Ramos (cell line): Measurements from ENCODE around the gene LEF1.
"Not testable (repeated sequence)": the region's sequence is repeated elsewhere in the genome, so short reads cannot be mapped to it uniquely, and the experiment has no call there.

Experiments
- in situ Hi-C: fragments of 300-500 bp; cut with MboI; formaldehyde crosslinking; loops from one replicate; pipeline ENCODE4 v1.14.3; 2022; ENCODE audit warnings: low sequenced_read_pairs; ENCODE audit not compliant: unreplicated experiment

The LEF1 gene

DNA sequence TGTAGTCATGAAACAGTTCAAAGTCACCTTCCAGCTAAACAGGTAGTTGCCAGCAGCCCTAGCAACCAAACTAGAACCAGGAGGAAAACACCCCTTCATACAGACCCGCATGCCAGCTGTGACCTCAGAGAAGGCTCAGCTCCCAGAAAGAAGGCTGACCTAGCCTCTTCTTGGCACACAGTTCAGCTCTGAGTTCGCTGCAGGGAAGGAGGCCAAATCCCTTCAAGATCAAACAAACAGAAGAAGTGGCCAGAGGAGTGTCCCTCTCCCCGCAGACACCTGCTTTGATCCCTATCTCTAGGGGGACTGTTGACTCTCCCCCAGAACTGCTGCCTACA is 123.1 kb downstream of the LEF1 start:
- in situ Hi-C loops, result no loop called here

DNA sequence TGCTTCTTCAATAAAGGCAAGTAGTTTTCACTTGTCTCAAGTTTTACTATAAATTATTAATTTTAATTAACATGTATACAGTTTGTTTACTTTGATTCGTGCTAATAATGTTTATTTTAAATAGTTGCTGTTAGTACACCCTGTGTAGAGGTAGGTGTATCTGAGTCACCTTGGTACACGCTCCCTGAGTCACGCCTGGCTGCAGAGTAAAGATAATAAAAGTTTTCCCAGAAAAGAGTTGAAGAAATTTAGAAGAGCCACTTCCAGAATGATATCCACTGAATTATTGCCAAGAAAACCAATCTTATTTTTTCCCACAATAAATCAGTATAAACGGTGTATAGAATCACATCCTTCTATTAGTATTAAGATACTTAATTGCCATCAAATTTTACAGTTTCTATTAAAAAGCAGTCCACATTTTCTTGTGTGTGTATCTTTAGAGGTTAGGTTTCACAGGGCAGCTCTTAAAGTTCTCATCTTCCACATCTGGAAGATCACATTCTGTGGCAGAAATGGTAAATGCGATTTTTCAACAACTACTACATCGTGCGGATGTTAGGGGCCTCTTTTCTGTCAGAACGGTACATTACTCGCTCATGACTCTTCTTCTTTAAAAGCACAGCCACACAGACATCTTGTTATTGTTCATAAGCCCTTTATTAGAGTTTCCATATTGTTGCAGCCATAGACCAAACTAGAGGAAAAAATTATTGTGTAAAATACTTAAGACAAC is 123.6 kb downstream of the LEF1 start:
- in situ Hi-C loops, result no loop called here

DNA sequence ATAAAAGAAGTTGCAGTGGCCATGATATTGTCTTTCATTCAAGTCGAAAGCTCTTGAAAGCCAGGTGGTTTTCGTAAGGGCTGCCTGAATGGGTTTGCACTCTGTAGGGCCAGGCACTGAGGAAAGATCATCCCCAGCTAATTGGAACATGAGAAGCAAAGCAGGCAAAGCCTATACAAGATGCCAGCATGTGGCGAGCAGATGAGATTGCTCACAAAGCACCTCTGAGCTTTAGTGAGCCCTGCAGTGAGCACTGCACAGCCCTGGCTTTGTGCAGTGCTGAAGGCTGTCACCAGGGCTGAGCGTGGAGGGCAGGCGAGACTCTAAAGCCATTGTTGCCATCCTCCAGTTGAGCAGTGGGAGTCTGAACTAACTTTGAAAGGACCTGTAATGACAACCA is 125.2 kb downstream of the LEF1 start:
- in situ Hi-C loops, result no loop called here

DNA sequence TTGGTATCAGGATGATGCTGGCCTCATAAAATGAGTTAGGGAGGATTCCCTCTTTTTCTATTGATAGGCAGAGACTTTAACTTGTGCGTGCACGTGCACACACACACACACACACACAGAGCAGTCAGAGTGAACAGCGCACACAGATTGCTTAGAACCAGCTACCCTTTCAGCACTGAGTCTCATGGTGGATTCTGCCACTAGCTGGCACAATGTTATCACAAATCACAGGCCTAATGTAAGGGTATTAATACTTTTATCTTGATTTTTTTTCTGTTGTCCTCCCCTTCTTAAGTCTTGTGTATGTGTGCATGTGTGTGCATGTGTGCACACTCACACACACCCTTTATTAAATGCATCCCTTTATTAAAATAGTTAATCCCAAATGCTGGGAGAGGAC is 125.8 kb downstream of the LEF1 start:
- in situ Hi-C loops, result no loop called here

DNA sequence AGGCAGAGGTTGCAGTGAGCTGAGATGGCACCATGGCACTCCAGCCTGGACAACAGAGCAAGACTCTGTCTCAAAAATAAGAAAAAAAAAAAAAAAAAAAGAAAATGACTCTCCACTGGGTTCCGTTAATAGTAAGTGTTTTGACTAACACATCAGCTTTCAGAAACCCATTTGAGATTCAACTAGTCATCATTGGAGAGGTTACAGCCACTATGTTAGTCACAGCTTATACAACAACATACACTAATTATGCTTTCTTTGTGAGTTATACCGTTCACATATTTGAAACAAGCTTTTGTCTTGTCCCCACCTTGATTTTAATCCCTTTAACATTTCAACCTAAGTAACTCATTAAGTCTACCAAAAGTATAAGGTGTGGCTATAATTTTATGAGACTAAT is 130.8 kb downstream of the LEF1 start:
- in situ Hi-C loops, result no loop called here

DNA sequence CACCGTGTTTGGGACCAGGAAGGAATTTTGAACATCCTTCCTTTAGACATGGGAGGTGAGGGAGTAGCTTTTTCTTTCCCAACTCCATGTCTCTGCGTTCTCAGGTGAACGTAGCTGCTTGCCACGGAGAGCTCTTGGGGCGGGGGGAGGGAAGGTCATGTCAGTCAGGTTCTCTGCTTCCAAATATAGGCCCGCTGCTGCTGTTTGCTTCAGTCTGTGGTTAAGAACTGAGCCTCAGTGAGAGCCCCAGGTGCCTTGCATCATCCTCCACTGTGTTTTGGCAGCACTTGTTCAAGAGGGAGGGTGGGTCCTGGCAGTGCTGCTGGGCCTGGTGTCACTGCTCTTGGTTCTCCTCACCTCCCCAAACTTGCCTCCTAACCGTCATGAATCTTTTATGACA is 132.5 kb downstream of the LEF1 start:
- in situ Hi-C loops, result no loop called here

DNA sequence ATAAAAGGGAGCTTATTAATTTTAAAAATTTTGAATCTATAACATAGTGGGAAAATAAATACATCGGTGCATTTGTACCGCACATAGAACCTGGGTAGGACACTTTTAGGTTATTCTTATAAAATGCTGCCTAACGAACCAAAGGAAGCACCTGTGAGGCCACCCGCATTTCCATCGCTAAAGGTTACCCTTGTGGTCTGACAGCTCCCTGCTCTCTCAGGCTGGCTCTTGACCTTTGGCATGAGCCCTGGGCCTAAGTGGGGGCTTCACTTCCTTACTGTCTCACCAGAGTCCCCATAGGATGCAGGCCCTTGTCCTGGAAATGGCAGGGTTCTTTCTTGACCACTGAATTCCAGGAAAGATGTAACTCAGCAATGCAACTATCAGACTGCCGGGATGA is 133.0 kb downstream of the LEF1 start:
- in situ Hi-C loops, result no loop called here

DNA sequence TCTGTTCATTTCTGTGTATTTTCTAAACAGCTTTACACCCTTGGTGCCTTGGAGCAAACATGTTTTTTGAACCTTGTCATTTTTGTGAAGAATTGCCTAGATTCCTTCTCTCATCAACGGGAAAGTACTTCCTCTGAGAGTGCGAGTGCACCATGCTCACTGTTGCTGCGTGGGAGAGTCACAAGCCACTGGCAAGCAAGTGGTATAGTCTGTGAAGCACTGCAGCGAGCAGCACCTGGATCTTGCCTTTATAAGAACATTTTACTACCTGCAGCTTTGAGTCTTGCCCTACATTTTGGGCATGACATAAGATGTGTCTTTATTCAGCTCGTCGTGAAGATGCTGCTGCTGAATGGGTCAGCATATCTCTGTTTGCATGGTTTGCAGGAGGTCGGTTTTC is 134.2 kb downstream of the LEF1 start:
- in situ Hi-C loops, result no loop called here

DNA sequence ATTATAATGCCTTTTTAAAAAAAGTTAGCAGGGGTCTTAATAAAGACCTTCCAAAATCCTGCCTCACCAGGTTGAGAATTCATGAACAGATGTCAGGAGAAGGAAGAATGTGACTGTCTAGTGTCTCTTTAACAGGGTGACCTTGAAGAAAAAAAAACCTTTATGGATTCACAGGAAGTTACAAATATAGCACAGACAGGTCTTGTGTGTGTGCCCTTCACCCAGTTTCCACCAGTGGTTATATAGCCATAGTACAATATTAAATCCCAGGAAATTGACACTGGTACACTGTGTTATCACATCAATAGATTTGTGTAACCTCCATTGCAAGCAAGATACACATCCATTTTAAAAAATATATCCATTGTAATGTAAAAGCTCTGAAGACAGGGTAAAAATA is 135.4 kb downstream of the LEF1 start:
- in situ Hi-C loops, result no loop called here

DNA sequence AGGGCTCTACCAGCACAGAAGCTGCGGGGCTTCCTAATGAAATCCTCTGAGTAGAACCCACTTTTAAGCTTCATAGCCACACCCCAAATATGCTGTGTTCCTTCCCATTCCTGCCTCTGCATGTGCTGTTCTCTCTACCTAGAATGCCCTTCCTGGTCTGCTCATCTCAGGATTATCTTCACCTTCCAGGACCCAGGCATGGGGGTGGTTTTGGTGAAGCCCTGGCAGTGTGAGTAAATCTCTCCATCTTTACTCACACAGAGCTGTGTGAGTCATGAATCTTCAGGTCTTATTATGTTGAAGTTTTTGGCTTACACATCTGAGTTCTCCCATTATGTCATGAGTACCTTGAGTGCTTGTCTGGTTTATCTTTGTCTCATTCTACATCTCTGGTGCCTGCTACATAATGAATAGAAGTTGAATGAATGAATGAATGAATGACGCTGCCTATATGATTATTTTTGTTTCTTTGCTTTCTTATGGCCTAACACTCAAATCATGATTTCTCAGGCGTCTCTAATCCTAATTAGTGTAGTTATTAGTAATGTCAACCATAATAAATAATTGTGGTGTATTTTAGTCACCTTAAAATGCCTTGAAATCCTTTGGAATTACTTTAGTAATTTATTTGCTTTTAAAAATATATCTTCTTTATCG is 137.2 kb downstream of the LEF1 start:
- in situ Hi-C loops, result no loop called here

DNA sequence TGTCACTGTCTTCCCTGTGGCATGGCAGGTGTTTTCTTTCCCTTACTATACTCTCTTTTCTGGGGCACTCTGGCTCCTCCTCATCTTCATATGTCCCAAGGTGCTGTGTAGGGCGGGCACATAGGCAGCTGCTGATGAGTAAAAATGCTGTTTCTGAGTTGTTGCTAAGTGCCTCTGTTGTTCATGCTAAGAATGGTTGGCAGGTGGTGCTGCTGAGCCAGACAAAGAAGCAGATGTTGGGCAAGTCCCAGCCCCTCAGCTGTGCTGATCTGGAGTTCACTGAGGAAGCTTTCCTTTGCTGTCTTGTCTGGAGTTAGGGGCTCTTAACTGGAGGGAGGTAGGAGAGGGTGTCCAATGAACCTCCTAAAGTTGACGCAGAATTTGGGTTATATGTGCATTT is 138.4 kb downstream of the LEF1 start:
- in situ Hi-C loops, result no loop called here

DNA sequence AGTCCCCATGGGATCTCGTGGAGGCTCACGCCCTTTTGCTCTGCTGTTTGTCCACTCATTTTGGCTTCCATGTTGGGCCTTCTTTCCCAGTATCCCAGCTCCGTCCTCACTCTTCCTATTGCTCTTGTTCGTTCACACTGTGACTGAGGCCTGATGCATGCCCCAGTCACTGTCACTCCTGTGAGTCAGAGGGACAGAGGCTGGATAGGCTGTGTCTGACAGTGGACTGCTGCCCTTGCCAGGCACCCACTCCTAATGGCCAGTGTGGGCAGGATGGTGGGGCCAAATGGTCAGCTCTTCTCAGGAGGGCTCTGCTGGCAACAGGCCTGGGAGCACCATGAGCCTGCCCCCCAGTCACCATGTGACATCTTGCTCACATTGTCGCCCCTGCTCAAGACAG is 139.0 kb downstream of the LEF1 start:
- in situ Hi-C loops, result loop anchor here (5.0 kb wide), 1 partner anchor 143 kb away; no protein-coding TSS in a partner anchor

DNA sequence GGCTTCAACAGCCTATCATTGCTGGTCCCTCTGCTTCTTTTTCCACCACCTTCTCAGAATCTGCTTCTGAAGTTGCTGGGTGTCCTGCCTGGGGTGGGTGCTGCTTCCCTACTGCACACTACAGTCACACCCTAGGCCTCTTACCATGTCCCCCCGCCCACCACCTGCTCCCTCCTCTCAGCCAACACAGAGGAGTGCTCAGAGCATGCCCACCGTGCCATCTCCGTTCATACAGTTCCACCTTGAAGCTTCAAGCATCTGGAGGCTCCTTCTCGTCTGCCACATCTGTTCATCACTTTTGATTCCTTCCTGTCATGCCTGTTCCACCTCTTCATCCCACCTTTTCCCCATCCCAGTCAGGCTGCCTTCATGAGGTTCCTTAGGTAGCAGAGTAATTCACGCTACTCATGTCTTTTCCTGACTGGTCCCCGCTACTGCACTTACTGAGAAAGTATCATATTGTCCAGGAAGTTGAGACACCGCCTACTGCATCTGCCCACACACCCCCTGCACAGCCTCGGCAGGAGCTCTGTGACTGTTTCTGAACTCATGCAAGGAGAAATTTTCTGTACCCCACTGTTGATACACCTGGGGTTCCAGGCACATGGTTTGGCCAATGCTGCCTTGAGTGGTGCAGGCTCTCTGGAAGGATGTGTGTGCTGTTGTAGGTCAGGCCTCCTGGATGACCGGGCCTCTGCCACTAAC is 139.6 kb downstream of the LEF1 start:
- in situ Hi-C loops, result loop anchor here (5.0 kb wide), 1 partner anchor 143 kb away; no protein-coding TSS in a partner anchor

DNA sequence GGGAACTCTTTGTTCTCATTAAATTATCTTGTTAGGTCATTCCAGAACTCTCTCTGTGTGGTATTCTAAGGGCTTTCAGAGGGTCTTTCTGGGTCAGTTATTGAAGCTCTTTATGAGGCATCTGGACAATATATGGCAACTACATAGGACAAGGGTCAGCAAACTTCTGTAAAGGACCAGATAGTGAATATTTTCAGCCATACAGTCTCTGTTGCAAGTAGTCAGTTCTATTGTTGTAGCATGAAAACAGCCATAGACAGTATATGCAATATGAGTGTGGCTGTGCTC is 143.9 kb downstream of the LEF1 start:
- in situ Hi-C loops, result loop anchor here (5.0 kb wide), 1 partner anchor 147 kb away; no protein-coding TSS in a partner anchor

DNA sequence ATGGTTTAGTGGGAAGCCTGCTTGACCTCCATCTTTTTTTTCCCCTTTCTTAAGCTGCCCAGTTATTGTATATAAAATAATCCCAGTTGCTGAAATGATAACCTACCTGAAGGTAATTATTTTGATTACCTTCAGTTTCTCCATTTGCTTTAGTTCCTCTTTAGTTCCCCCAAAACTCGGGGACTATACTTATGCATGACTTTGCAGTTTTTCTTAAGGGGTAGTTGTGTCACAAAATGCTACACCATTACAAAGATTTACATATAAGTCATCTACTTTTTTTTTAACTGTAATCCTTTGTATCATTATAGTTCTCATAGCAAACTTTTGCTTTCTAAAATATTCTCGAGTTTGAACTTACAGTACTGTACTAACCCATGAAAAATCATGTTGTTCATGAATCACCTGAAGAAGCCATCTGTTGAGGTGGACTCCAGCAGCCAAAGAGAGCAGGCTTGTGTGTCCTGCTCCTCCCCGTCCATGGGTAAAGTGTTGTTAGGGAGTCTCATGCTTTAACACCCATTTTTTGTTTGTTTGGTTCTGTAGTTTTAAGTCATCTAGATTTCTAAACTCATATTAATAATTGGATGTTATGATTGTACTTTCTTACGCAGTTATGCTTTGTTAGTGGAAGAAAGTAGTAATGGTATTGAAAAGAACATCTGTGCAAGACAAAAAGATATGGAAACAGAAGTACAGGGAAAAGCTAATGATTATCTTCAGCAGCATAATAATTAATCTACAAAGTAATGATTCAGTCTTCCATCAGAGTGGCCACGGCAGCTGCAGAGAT is 144.5 kb downstream of the LEF1 start:
- in situ Hi-C loops, result no loop called here

DNA sequence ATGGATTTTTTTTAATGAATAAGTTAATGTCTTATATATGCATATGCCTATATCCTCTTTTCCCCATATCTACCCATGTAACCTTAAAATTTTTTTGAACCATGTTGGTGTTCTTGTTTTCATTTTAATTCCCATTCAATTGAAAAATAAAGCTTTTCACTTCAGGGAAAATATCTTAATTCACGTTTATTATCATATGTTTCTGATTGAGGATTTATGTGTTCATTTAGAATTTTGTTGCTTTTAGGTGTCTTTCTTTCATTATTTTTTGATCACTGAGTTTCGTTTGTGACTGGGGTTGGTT is 149.9 kb downstream of the LEF1 start:
- in situ Hi-C loops, result loop anchor here (5.0 kb wide), 2 partner anchors 468 to 553 kb away; no protein-coding TSS in a partner anchor

DNA sequence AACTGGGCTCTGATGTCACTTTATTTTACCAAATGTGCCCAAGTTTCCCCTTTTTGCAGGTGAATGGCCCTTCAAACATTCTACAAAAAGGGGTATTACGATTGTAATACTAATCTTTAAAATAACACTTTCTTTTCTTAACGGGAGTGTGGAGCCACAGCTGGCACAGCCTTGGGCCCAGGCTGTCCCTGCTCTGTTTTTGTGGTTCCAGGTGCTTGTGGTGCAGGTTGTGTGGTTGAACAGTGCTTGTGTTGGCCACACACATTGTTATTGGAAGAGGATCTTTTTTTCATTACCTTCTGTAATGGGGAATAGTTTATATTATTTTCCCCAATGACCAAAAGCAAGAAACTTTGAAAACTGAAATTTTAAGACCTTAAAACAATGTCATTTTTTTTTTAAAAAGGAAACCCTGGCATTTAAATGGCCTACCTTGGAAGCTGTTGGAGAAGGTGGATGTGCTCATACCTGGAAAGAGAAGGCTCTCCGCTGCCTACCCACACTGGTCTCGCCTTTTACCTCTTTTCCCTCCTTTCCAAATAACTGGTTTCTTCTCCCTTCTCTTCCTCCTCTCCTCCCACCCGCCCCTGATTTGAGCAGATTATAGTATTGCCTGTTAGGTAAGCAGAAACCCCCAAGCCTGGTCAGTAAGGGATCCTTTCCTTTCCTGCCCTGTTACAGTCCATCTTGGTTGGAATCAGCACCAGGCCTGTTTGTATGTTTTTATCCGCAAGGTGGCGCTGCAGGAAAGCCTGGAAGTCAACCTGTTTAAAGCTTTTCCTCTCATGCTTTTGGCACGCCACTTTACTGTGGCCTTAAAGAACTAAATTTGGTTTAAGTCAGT is 150.5 kb downstream of the LEF1 start:
- in situ Hi-C loops, result loop anchor here (5.0 kb wide), 2 partner anchors 469 to 554 kb away; no protein-coding TSS in a partner anchor

DNA sequence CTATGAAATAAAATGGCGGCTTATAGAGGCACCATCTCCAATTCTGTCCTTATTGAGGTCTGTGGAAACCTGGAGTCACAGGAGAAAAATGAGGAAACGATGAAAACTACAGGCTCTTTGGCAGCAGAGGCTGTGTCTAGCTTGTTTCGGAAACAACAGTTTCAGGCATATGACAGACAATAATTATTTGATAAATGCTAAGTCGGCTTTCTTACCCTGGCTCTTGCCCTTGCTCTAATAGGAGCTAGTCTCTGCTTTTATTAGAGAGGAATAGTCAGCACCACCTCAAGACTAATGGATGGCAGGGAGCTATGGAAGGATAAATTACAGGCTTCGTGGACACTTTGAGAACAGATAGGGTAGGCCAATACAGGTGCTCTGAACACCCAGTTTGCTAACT is 154.8 kb downstream of the LEF1 start:
- in situ Hi-C loops, result no loop called here

DNA sequence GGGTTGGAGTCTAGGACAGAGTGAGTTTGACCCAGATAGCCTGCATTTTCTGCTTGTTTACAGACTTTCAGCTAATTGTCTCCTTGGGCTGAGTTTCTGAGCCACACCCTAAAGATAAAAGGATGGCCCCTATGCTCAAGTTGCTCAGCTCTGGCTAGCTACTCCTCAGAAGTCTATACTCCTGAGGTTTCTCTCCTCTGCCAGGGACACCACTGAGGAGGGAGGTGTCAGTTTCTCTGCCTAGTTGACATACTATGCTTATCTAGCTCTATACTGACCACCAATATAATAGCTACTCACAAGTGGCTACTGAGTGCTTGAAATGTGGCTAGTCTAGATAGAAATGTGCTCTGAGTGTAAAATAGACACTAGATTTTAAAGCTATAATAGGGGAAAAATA is 155.4 kb downstream of the LEF1 start:
- in situ Hi-C loops, result no loop called here

DNA sequence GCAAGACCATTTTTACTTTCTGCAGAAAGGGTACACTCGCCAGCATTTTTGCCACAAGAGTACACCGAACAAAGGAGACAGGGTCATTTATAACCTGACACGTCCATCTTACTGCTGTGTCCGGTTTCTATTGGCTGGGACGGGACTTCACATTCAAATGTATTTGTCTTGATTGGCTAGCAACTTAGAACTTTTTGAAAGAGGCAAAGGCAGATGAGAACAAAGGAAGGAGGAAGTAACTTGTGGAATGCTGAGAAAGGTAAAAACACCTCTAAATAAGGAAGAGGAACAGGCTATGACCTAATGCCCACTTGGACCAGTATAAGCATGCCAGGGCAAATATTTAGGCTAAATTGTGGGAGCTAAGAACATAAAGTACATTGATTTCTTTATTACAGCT is 156.3 kb downstream of the LEF1 start:
- in situ Hi-C loops, result not testable (repeated sequence)
